ENCODE results near the gene GTSF1L.

The GTSF1L gene

GRCh38 chr20:43717616-43717995, 9.2 kb downstream of the GTSF1L start:
- no peak for FAIRE-seq
- DNase-seq (ENCODE audit: insufficient read length, low spot score) = no peak

- DNase-seq (ENCODE audit: insufficient read length, low spot score) (no peak), FAIRE-seq (no peak)
Observed at GRCh38 chr20:43716757-43717615, 9.8 kb downstream of the GTSF1L start.

GRCh38 chr20:43716123-43716522, 10.7 kb downstream of the GTSF1L start:
- FAIRE-seq = no peak
- no peak for DNase-seq (ENCODE audit: insufficient read length, low spot score)

GRCh38 chr20:43715511-43715910, 11.3 kb downstream of the GTSF1L start:
- DNase-seq (ENCODE audit: insufficient read length, low spot score) (no peak), FAIRE-seq (no peak)

- no peak for DNase-seq (ENCODE audit: insufficient read length, low spot score)
- no peak for FAIRE-seq
Observed at GRCh38 chr20:43715044-43715443, 11.8 kb downstream of the GTSF1L start.

GRCh38 chr20:43711098-43711654, 15.6 kb downstream of the GTSF1L start:
- FAIRE-seq (no peak), DNase-seq (ENCODE audit: insufficient read length, low spot score) (no peak)

- DNase-seq (ENCODE audit: insufficient read length, low spot score) = peak; percentile 51
- FAIRE-seq = peak; percentile 82
Observed at GRCh38 chr20:43710370-43711044, 16.3 kb downstream of the GTSF1L start.

GRCh38 chr20:43702502-43702901, 24.3 kb downstream of the GTSF1L start:
- FAIRE-seq (no peak), DNase-seq (ENCODE audit: insufficient read length, low spot score) (no peak)

GRCh38 chr20:43700627-43701026, 26.2 kb downstream of the GTSF1L start:
- FAIRE-seq = no peak
- no peak for DNase-seq (ENCODE audit: insufficient read length, low spot score)

GRCh38 chr20:43699941-43700565, 26.7 kb downstream of the GTSF1L start:
- no peak for DNase-seq (ENCODE audit: insufficient read length, low spot score)
- FAIRE-seq = no peak

- FAIRE-seq = no peak
- DNase-seq (ENCODE audit: insufficient read length, low spot score) = no peak
Observed at GRCh38 chr20:43695571-43695970, 31.2 kb downstream of the GTSF1L start.

- FAIRE-seq (no peak), DNase-seq (ENCODE audit: insufficient read length, low spot score) (no peak)
Observed at GRCh38 chr20:43694763-43695162, 32.0 kb downstream of the GTSF1L start.

- DNase-seq (ENCODE audit: insufficient read length, low spot score) (no peak), FAIRE-seq (peak; percentile 80)
Observed at GRCh38 chr20:43691928-43692524, 34.8 kb downstream of the GTSF1L start.

- FAIRE-seq (no peak), DNase-seq (ENCODE audit: insufficient read length, low spot score) (no peak)
Observed at GRCh38 chr20:43690943-43691598, 35.7 kb downstream of the GTSF1L start.

- DNase-seq (ENCODE audit: insufficient read length, low spot score) = no peak
- no peak for FAIRE-seq
Observed at GRCh38 chr20:43689165-43689564, 37.6 kb downstream of the GTSF1L start.

GRCh38 chr20:43686820-43687219, 40.0 kb downstream of the GTSF1L start:
- DNase-seq (ENCODE audit: insufficient read length, low spot score) (no peak), FAIRE-seq (no peak)

GRCh38 chr20:43682446-43682845, 44.4 kb downstream of the GTSF1L start:
- DNase-seq (ENCODE audit: insufficient read length, low spot score) (no peak), FAIRE-seq (no peak)

- DNase-seq (ENCODE audit: insufficient read length, low spot score) (peak; percentile 75), FAIRE-seq (peak; percentile 99)
Observed at GRCh38 chr20:43681991-43682410, 44.8 kb downstream of the GTSF1L start.

- FAIRE-seq = no peak
- peak; percentile 36 for DNase-seq (ENCODE audit: insufficient read length, low spot score)
Observed at GRCh38 chr20:43681468-43681942, 45.3 kb downstream of the GTSF1L start.

- DNase-seq (ENCODE audit: insufficient read length, low spot score) (no peak), FAIRE-seq (peak; percentile 37)
Observed at GRCh38 chr20:43680981-43681380, 45.8 kb downstream of the GTSF1L start.

Measured in GM19239 (cell line).